Measurements from ENCODE around the gene UPK2.

UPK2 gene

DNA sequence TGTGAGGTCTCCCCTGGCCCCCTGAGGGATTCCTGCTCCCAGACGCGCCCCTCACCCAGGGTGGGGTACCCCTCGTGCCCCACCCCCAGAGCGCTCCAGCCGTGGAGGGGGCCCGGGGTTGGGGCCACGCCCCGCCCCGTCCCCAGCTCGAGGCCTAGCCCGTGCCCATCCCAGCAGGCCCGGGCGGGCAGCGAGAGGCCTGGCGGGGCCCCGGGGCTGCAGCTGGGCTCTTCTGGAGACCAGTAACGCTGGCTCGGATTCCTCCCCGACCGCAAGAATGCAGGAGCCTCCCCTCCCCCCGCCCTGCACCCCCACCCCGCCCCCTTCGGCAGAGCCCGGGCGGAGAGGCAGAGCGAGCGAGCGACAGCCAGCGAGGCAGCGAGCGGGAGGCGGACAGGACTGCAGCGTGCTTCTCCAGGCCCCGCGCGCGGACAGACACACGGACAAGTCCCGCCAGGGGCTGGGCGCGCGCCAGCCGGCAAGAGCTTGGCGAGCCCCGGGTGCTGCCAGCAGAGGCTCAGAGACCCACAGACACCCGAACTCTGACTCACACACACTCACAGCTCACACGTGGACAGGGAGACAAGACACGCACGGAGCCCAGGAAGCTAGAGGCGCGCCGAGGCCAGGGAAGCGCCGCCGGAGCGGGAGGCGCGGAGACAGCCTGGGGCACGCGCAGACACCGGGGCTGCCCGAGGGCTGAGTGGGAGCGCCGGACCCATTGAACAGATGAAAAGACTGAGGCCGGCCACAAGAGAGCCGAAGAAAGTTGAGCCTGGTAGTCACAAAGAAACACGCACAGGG lies 45.6 kb upstream of the UPK2 start:
- TF ChIP-seq, protein P1, sequence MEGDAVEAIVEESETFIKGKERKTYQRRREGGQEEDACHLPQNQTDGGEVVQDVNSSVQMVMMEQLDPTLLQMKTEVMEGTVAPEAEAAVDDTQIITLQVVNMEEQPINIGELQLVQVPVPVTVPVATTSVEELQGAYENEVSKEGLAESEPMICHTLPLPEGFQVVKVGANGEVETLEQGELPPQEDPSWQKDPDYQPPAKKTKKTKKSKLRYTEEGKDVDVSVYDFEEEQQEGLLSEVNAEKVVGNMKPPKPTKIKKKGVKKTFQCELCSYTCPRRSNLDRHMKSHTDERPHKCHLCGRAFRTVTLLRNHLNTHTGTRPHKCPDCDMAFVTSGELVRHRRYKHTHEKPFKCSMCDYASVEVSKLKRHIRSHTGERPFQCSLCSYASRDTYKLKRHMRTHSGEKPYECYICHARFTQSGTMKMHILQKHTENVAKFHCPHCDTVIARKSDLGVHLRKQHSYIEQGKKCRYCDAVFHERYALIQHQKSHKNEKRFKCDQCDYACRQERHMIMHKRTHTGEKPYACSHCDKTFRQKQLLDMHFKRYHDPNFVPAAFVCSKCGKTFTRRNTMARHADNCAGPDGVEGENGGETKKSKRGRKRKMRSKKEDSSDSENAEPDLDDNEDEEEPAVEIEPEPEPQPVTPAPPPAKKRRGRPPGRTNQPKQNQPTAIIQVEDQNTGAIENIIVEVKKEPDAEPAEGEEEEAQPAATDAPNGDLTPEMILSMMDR (conservative IDR thresholded peaks at IDR 0.05; ENCODE audit: low read depth, low read length), result no peak
- peak overlapping the region; percentile 34 for H3K4me3 ChIP-seq (ENCODE audit: low read length)
- peak; percentile 77 for DNase-seq (ENCODE audit: low read depth)

DNA sequence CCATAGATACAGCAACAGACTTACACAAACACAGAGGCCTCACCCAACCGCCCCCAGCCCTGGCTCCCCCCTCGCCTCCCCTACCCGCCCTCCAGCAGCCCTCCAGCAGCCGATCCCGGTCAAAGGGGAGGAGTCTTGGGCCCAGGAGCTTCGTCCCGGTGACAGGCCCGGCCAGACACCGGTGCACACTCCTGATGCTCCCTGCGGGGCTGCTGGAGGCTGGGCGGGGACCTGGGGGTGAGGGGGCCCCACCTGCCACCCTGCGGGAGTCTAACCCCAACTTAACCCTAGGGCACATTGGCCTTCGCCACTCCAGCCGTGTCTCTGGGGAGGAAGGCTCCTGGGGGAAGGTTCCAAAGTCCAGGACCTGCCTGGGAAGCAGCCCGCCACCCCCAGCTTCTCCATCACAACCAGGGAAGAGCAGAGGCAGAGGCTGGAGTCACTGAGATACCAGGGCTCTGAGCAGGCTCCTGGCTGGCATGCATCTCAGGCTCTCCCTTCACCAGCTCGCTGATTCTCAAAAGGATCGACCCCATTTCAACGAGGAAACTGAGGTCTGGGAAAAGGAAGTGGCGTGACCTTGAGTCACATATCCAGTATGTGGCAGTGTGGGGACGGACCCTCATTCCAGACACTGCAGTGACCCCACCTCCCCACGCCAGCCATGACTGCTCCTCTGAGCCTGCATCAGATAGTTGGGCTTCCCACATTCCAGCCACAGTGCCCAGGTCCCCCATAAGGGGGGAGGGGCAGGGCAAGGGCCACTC lies 44.8 kb upstream of the UPK2 start:
- DNase-seq (ENCODE audit: low read depth), result no peak
- TF ChIP-seq, protein P1 (conservative IDR thresholded peaks at IDR 0.05; ENCODE audit: low read depth, low read length), result no peak
- peak overlapping the region; percentile 24 for H3K4me3 ChIP-seq (ENCODE audit: low read length)

DNA sequence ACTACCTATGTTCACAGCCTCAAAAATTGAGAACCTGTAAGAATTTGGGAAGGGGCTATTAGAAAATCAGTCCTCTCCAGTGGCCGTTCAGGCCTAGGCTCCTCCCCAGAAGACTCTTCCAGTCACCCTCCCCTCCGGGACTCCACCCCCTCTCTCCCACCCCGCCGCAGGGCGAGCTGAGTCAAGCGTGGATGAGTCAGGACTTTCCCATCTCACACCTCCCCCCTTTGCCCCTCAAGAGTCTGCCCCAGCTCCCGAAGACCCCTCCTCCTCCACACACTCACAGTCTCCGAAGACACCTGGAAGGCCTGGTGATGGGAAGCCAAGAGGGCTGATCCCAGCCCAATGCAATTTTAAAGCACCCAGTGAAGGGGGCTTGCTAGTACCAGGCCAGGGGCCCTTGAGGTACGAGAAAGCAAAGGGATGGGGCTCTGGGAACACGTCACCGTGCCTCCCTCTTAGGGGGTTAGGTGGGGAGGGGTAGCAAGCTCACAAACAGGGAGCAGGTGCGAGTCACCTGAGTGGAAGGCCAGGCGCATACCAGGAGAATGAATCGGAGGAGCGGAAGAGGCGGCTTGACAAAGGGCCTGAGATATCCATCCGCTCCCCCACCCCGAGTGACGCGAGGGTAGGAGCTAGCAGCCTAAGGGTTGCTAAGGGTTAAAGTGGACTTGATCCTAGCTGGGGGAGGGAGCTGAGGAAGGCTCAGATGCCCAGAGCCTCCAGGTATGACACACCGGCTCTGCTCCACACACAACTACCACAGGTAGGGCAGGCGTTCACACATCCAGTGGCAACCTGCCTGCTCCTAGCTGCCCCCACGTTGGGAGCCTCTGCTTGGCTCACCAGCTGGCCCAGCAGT lies 44.0 kb upstream of the UPK2 start:
- peak; percentile 87 for DNase-seq (ENCODE audit: low read depth)
- TF ChIP-seq, protein P1 (conservative IDR thresholded peaks at IDR 0.05; ENCODE audit: low read depth, low read length), result no peak
- peak overlapping the region; percentile 13 for H3K4me3 ChIP-seq (ENCODE audit: low read length)

DNA sequence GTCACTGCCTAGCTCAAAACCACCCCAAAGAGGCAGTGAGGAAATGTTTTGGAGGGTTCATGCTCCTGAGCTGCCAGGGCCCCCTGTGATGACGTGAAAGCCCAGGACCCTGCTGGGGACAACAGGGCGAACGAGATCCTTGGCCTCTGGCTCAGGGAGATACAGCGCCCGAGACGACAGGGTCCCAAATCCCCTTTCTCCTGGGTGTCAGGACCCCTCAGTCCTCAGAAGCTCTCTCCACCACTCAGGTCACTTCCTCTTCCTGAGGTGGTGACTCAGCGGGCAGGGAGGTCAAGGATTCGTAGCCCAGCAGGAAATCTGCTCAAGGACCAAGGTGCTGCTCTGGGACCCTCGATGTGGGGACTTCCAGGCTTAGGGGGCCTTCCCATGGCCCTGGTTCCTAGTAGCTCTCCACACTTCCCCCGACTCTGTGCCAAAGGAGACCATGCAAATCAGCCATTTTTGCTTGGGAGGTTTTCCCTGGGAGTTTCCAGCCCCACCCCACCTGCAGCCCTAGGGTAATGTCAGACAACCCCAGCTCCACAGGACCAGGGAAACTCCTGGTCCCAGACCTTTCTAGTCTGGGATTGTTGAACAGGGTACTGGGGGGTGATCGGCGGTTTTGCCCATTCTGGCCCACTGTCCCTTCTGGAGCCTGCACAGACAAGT lies 43.2 kb upstream of the UPK2 start:
- TF ChIP-seq, protein P1 (conservative IDR thresholded peaks at IDR 0.05; ENCODE audit: low read depth, low read length), result no peak
- no peak for DNase-seq (ENCODE audit: low read depth)
- H3K4me3 ChIP-seq (ENCODE audit: low read length), result no peak overlapping the region

DNA sequence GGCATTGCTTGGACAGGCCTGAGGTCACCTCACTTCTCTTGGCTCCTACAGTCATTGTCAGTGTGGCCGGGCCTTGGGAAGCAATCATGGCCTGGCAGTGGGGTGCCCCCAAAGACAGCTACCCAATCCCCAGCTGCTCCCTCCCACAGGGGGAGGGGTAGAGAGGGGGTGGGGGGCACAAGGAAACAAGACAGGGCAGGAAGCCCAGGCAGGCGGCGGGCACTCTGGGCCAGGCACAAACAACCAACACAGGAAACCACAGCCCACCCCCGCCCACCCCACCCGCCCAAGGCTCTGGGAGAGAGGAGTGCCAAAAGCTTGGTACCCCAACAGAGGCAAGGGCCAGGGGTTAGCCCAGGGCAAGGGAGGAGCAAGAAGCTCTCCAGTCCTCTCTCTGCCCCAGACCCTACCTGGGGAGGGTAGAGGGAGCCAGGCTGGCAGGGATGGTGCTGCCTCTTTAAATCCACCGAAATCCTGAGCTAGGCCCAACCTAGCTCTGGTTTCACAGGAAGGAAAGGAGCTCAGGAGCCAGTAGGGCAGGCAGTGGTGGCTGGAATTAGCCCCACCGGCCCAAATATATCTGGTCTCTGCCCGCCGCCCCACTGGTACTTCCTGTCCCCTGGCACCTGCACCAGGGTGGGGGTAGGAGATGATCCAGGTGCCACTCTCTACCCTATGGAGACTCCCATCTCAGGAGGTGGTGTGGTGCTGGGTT lies 42.5 kb upstream of the UPK2 start:
- TF ChIP-seq, protein P1 (conservative IDR thresholded peaks at IDR 0.05; ENCODE audit: low read depth, low read length), result no peak
- DNase-seq (ENCODE audit: low read depth), result no peak
- no peak overlapping the region for H3K4me3 ChIP-seq (ENCODE audit: low read length)

All from retinal pigment epithelial cell (primary cell).